Measurements from ENCODE around the gene GLI3. TPM values are rescaled to one million over a fixed set of nuclear protein-coding genes. Genes with fewer than 3 reads are reported as not detected.

The GLI3 gene
- total and polyA plus RNA-seq, 10 of the 15 experiments (the other 5 are each of a cell fraction or from before 2014, with no cell fraction given) = 0.01 TPM; not detected in 8

GRCh38 chr7:42207420-42207819, 29.6 kb downstream of the GLI3 start:
- Histone ChIP-seq H3K4me2 (ENCODE audit: control insufficient read depth, insufficient read depth) (no peak overlapping the region), H3K9me3 (replicated peaks; ENCODE audit: control insufficient read depth, insufficient read depth, low read length) (no peaks in the 10 kb centered on the region), H3K36me3 (ENCODE audit: control insufficient read depth in 2 of 2, insufficient read depth in 2 of 2, low read length in 1 of 2) (no peaks in the 10 kb centered on the region), H3K4me1 (ENCODE audit: control insufficient read depth, insufficient read depth, low read length) (no peaks in the 10 kb centered on the region), H3K27me3 (replicated peaks in 1 of 2; ENCODE audit: control insufficient read depth in 2 of 2, insufficient read depth in 2 of 2, low read length in 1 of 2) (no peaks in the 10 kb centered on the region), H3K79me2 (ENCODE audit: control insufficient read depth, insufficient read depth, low read length) (no peaks in the 10 kb centered on the region), H3K27ac (ENCODE audit: control insufficient read depth, insufficient read depth) (no peak overlapping the region), H4K20me1 (ENCODE audit: control insufficient read depth, insufficient read depth) (no peaks in the 10 kb centered on the region), H2AFZ (ENCODE audit: control insufficient read depth, low read depth, low read length) (no peak overlapping the region), H3K4me3 (no peak overlapping the region), H3K9ac (ENCODE audit: control insufficient read depth, insufficient read depth, low read length) (no peak overlapping the region)
- intact Hi-C loops (cut with micrococcal nuclease; ENCODE audit: unreplicated experiment) (no loop called here), in situ Hi-C loops (cut with MboI) (no loop called here)
- SMC1A ChIA-PET (ENCODE audit: uncharacterized antibody, unreplicated experiment) = interaction anchor here (1.6 kb wide), 1 partner anchor 13 kb away, joined by 3 read pairs; no protein-coding TSS in a partner anchor
- CTCF ChIA-PET = no interaction called here
- no peak for ATAC-seq
- RAD21 ChIA-PET (ENCODE audit: unreplicated experiment) = no interaction called here
- 2% methylated on average over 2 of the region's 2 CpGs for WGBS (ENCODE audit: insufficient coverage, insufficient replicate concordance, low lambda C conversion rate, missing lambda C conversion rate)
- no peak for FAIRE-seq
- no peak for DNase-seq (ENCODE audit: low read depth, low spot score)
- no TSS peak for BruUV-seq (replicated peaks)
- POLR2A ChIA-PET = no interaction called here
- TF ChIP-seq CBFB (IDR thresholded peaks at IDR 0.05; ENCODE audit: low read depth) (no peak), TCF12 (IDR thresholded peaks at IDR 0.05; ENCODE audit: low read depth, low read length) (no peak), E2F8 (IDR thresholded peaks at IDR 0.05; ENCODE audit: low read depth, partially characterized antibody) (no peak), IKZF1 (conservative IDR thresholded peaks at IDR 0.05) (no peak), PAX5 (IDR thresholded peaks at IDR 0.05; ENCODE audit: borderline replicate concordance, low read depth, low read length) (no peak), SPI1 (IDR thresholded peaks at IDR 0.05; ENCODE audit: borderline replicate concordance, insufficient read depth, low read depth, low read length) (no peak), RUNX3 (IDR thresholded peaks at IDR 0.05; ENCODE audit: low read length) (no peak), CEBPB (IDR thresholded peaks at IDR 0.05; ENCODE audit: borderline replicate concordance in 1 of 2, low read depth in 2 of 2, low read length in 2 of 2) (no peak), ZSCAN29 (IDR thresholded peaks at IDR 0.05) (no peak), CREM (IDR thresholded peaks at IDR 0.05; ENCODE audit: low read depth) (no peak), NFXL1 (IDR thresholded peaks at IDR 0.05; ENCODE audit: borderline replicate concordance) (no peak), NFYA (IDR thresholded peaks at IDR 0.05; ENCODE audit: borderline replicate concordance, low read depth, low read length) (no peak), KAT2A (conservative IDR thresholded peaks at IDR 0.05; ENCODE audit: control insufficient read depth, low read depth, low read length) (no peak), ETV6 (conservative IDR thresholded peaks at IDR 0.05 in 1 of 2, IDR thresholded peaks at IDR 0.05 in 1 of 2; ENCODE audit: borderline replicate concordance in 1 of 2, low read depth in 1 of 2) (no peak), CEBPZ (IDR thresholded peaks at IDR 0.05; ENCODE audit: low read depth, low read length) (no peak), SKIL (IDR thresholded peaks at IDR 0.05; ENCODE audit: low read depth, poor library complexity, severe bottlenecking) (no peak), CBX5 (IDR thresholded peaks at IDR 0.05; ENCODE audit: low read depth) (no peak), POLR2AphosphoS2 (IDR thresholded peaks at IDR 0.05; ENCODE audit: low read depth, low read length) (no peak)

Data from GM12878 (cell line).